ENCODE data around the gene MUC22.

MUC22 gene

DNA sequence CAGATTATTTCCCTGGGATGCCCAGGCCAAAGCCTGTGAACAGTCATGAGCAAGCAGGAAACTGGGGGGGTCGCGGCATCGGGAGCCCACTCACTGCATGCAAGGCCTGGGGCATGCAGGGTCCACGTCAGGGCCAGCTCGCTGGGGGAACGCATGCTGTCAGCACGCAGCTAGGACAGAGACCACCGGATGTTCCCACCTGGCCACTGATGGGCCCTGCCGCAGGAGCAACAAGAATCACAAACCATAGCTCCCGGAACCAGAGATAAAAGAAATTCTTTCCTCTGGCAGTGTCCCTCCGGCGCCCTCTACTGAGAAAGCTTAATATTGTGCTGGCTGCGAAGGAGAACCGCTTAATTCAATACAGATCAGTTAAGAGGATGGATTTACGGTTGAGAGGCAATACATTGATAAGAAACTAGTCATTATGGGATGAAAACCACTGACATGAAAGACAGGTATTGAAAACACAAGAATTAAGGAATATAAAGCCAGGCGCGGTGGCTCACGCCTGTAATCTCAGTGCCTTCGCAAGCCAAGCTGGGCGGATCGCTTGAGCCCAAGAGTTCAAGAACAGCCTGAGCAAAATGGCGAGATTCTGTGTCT is 69.5 kb downstream of the MUC22 start:
- DNase-seq (ENCODE audit: low spot score): peak; percentile 31

DNA sequence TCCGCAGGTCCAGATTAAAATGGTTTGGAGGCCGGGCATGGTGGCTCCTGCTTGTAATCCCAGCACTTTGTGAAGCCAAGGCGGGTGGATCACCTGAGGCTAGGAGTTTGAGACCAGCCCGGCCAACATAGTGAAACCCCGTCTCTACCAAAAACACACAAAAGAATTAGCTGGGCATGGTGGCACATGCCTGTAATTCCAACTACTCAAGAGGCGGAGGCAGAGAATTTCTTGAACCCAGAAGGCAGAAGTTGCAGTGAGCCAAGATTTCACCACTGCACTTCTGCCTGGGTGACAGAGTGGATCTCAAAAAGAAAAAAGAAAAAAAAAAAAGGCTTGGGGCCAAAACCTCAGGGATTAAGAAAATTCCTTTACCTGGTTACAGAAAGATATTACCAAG is 71.6 kb downstream of the MUC22 start:
- DNase-seq (ENCODE audit: low spot score): no peak

- no peak for DNase-seq (ENCODE audit: low spot score)
Measured at GRCh38 chr6:31083742-31084354, 73.6 kb downstream of the MUC22 start.
